HepG2 (cell line): ENCODE results near the gene GRM4. TPM values are rescaled to one million over a fixed set of nuclear protein-coding genes. Genes with fewer than 3 reads are reported as not detected.

Source experiments
- ATAC-seq: fragments of 200-7000 bp; cut with Tn5 transposase; 3 replicates; pipeline ENCODE4 v1.9.1; 2020; ENCODE audit warnings: mild to moderate bottlenecking, moderate library complexity
- BruUV-seq: library from RNA; stranded (reverse); fragments of 400-500 nt; replicated peaks from 2 replicates; lab custom pipeline; 2021; lab: Mats Ljungman, UMichigan
- CTCF ChIA-PET: fragments of 300-600 bp; formaldehyde crosslinking; extraction: SDS; loops from one replicate; lab custom pipeline; 2021; ENCODE audit warnings: low total read pairs, inconsistent platforms, low intra/inter-chr PET ratio; lab: Yijun Ruan, JAX
- POLR2A ChIA-PET: fragments of 350-600 bp; sonication (Branson Sonifier 250); formaldehyde crosslinking; loops from one replicate; lab custom pipeline; 2020; ENCODE audit warnings: antibody characterized with exemption, inconsistent platforms; lab: Yijun Ruan, JAX
- DNase-seq: peaks from one replicate; pipeline ENCODE4 v3.0.0-alpha.2; 2015; ENCODE audit warnings: low spot score
- FAIRE-seq: peaks from 3 replicates; lab custom pipeline; 2011; peaks lifted over from hg19 to GRCh38; lab: Jason Lieb, UNC
- H2AFZ ChIP-seq: one replicate; pipeline ENCODE4 v1.6.1; 2011; ENCODE audit warnings: low read length, inconsistent platforms
- H3K27ac ChIP-seq: fragments of 300-600 bp; 3 replicates; pipeline ENCODE4 v1.8.0; 2011; ENCODE audit warnings: mixed run types, mild to moderate bottlenecking, mixed read lengths, low read length, inconsistent platforms; ENCODE audit not compliant: insufficient read depth; ENCODE audit errors: extremely low read length
- H3K27me3 ChIP-seq, 2 experiments: fragments of 200-600 bp in 1 of 2; 2 replicates in 1 of 2; 3 replicates in 1 of 2; pipeline versions ENCODE4 v1.6.0 to v1.8.0; 2011; ENCODE audit warnings: low read length in 2 of 2, mild to moderate bottlenecking in 2 of 2, moderate library complexity in 2 of 2, inconsistent platforms in 1 of 2; ENCODE audit not compliant: insufficient read depth in 2 of 2, control insufficient read depth in 1 of 2
- H3K36me3 ChIP-seq, 2 experiments: fragments of 200-600 bp in 1 of 2; replicated peaks in 1 of 2; 2 replicates in 1 of 2; 3 replicates in 1 of 2; pipeline versions ENCODE4 v1.5.1 to v1.8.0; 2011; ENCODE audit warnings: low read length in 2 of 2, inconsistent platforms in 1 of 2; ENCODE audit not compliant: insufficient read depth in 2 of 2, control insufficient read depth in 1 of 2
- H3K4me1 ChIP-seq: 2 replicates; pipeline ENCODE4 v1.5.1; 2012; ENCODE audit warnings: low read length, inconsistent platforms; ENCODE audit not compliant: insufficient read depth
- H3K4me2 ChIP-seq: 2 replicates; pipeline ENCODE4 v1.6.0; 2011; ENCODE audit warnings: low read depth, low read length, inconsistent platforms
- H3K4me3 ChIP-seq, 3 experiments: fragments of 200-600 bp in 1 of 3; sonication (generic), shearing (Covaris generic) in 1 of 3; replicated peaks in 1 of 3; 2 replicates each; pipeline ENCODE4 v1.5.1; 2011 to 2016; ENCODE audit warnings: low read length in 3 of 3, inconsistent platforms in 2 of 3, low read depth in 2 of 3, mild to moderate bottlenecking in 2 of 3, control low read depth in 1 of 3, mixed read lengths in 1 of 3; ENCODE audit not compliant: insufficient read depth in 1 of 3
- H3K79me2 ChIP-seq: one replicate; pipeline ENCODE4 v1.6.1; 2011; ENCODE audit warnings: low read length, inconsistent platforms; ENCODE audit not compliant: insufficient read depth
- H3K9ac ChIP-seq: 2 replicates; pipeline ENCODE4 v1.6.0; 2011; ENCODE audit warnings: mild to moderate bottlenecking, low read depth, low read length, inconsistent platforms; ENCODE audit not compliant: insufficient read depth
- H3K9me3 ChIP-seq: 2 replicates; pipeline ENCODE4 v1.5.1; 2012; ENCODE audit warnings: mild to moderate bottlenecking, low read length
- H4K20me1 ChIP-seq: 2 replicates; pipeline ENCODE4 v1.6.0; 2011; ENCODE audit warnings: inconsistent platforms, mild to moderate bottlenecking, low read length, moderate library complexity; ENCODE audit not compliant: insufficient read depth
- AGO2 ChIP-seq: fragments of 200-400 bp; formaldehyde crosslinking; optimal IDR thresholded peaks from 2 replicates; pipeline ENCODE3; 2017; ENCODE audit warnings: mild to moderate bottlenecking, low read depth, low read length, moderate library complexity
- HNF1A ChIP-seq, 2 experiments: sonication (generic) in 1 of 2; formaldehyde crosslinking in 1 of 2; IDR thresholded peaks; 2 replicates each; pipeline versions ENCODE4 v1.4.0 to v1.6.1; 2016 to 2020; ENCODE audit warnings: borderline replicate concordance in 1 of 2, low read depth in 1 of 2, mild to moderate bottlenecking in 1 of 2, missing genetic modification reagents in 1 of 2
- HOXA3 ChIP-seq: sonication (generic); formaldehyde crosslinking; IDR thresholded peaks from 2 replicates; pipeline ENCODE4 v1.5.0; 2020; ENCODE audit warnings: missing genetic modification reagents
- ZFX ChIP-seq: sonication (generic); formaldehyde crosslinking; IDR thresholded peaks from 2 replicates; pipeline ENCODE4 v1.4.0; 2020; ENCODE audit warnings: mild to moderate bottlenecking, low read depth, missing genetic modification reagents, moderate library complexity
- ZMYM4 ChIP-seq: sonication (generic); formaldehyde crosslinking; IDR thresholded peaks from 2 replicates; pipeline ENCODE4 v1.8.1; 2023; ENCODE audit warnings: mild to moderate bottlenecking, missing genetic modification reagents
- WGBS: methylation state at CpG from one replicate; pipeline ENCODE4 v1.1.6; 2017; ENCODE audit warnings: low lambda C conversion rate; 5-methylcytosine and 5-hydroxymethylcytosine counted together
- in situ Hi-C: cut with HindIII; loops from 2 replicates; pipeline ENCODE4 v1.10.0; 2017; ENCODE audit warnings: low pct_unique_long_range_greater_than_20kb; ENCODE audit not compliant: extremely low pct_ligation_motif_present
- intact Hi-C: fragments of 100-400 bp; cut with micrococcal nuclease; formaldehyde crosslinking; loops from one replicate; pipeline ENCODE4 v1.10.0; 2022; ENCODE audit not compliant: unreplicated experiment
- polyA plus RNA-seq, 8 experiments: library from polyadenylated mRNA; depleted of rRNA in 3 of 8; stranded (reverse) in 7 of 8; unstranded in 1 of 8; fragments of >200 nt; fragmentation: Illumina TruSeq in 4 of 8; extraction: Trizol in 4 of 8; gene quantifications; 2 replicates each; pipeline versions ENCODE4 v1.2.1 to v1.2.3, GENCODE V29; 2011 to 2016; ENCODE audit warnings: low read depth in 4 of 8, missing spikeins in 1 of 8, mixed read lengths in 1 of 8; ENCODE audit not compliant: insufficient read depth in 1 of 8
- total RNA-seq, 5 experiments: library from RNA; depleted of rRNA; stranded (reverse); fragments of >200 nt; fragmentation: Illumina TruSeq; extraction: Trizol; gene quantifications; 2 replicates each; pipeline ENCODE4 v1.2.3, GENCODE V29; 2016; ENCODE audit warnings: low read depth in 1 of 5

The GRM4 gene
- total and polyA plus RNA-seq, 2 of the 13 experiments (the other 11 are each of a cell fraction or from before 2014, with no cell fraction given) = not detected

DNA sequence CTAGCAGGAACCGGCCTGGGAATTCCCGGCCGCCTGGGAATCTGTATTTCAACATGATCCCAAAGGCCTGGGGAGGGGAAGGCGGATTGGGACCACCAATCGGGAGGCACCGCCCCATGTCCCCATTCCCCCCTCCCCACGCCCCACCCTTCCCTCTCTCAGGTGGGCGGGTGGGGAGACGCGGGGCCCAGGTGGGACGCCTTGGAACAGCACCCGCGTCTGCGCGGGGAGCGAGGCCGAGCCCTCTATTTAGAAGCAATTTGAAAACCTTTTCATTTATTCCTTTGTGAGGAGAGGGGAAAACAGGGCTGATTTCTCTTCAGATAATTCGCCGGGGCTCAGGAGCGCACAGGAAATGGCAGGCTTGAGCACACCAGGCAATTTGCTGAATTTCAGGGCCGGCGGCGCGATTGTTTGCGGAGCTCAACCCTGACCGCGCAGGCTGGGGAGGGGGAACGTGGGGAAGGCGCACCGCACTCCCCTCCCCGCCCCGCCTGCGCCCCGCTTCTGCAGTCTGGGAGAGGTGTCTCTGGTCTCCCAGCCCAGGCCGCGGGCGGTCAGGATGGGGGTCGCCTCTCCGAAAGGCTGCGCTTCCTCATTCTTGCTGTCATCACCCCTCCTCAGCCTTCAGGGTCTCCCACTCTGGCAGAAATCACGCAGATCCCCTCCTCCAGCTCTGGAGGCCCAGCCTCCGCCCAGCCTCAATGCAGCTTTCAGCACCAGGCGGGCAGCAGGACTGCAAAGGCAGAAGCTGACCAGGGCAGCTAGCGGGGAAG, 170.0 kb downstream of the GRM4 start (continued):
- TF ChIP-seq HNF1A (IDR thresholded peaks at IDR 0.05; ENCODE audit: low read depth) (no peak), HNF1A (CRISPR knock-in tag; IDR thresholded peaks at IDR 0.05; ENCODE audit: borderline replicate concordance) (no peak), ZFX (no peak), ZMYM4 (CRISPR knock-in tag) (no peak)

DNA sequence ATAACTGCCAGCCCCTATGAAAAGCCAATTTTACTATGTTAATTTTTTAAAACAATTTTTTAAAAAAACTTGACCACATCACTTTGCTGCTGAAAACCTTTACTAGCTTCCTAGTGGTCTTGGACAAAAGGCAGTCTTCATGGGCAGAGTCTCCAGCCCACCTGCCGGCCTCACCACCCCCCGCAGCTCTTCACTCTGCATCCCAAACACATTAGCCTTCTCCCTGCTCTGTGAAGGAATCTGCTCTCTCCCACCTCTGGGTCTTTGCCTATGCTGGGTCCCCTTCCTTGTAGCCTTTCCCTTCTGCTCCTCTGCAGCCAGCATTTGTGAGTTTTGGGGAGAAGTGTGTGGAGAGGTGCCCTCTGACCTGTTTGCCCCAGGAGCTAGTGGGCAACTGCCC, 171.4 kb downstream of the GRM4 start:
- H3K27me3 ChIP-seq = peaks cover 6 to 47% of the 10 kb centered on the region in 2 experiments; a peak in 4 of 5 replicates
- TF ChIP-seq AGO2 = no peak
- TF ChIP-seq HOXA3 (CRISPR knock-in tag) = no peak
- intact Hi-C loops (no loop called here), in situ Hi-C loops (no loop called here)
- no peaks in the 10 kb centered on the region for H3K36me3 ChIP-seq
- no peak overlapping the region for H3K4me2 ChIP-seq
- no peak overlapping the region for H3K27ac ChIP-seq
- H3K9me3 ChIP-seq = no peaks in the 10 kb centered on the region
- FAIRE-seq (no peak), ATAC-seq (no peak), DNase-seq (no peak)
- H3K4me1 ChIP-seq = no peaks in the 10 kb centered on the region
- no peak overlapping the region for H3K9ac ChIP-seq
- ChIA-PET CTCF (no interaction called here), POLR2A (no interaction called here)
- no peak overlapping the region for H2AFZ ChIP-seq
- no peak overlapping the region for H3K4me3 ChIP-seq
- 13% methylated on average over 2 of the region's 2 CpGs for WGBS
- no peaks in the 10 kb centered on the region; the same call in 1 of the 2 replicates for H4K20me1 ChIP-seq
- no peaks in the 10 kb centered on the region for H3K79me2 ChIP-seq
- BruUV-seq = no TSS peak
